Neural progenitor cell (in vitro differentiated cells): ENCODE data around the gene UBAC1. TPM values are rescaled to one million over a fixed set of nuclear protein-coding genes. Genes with fewer than 3 reads are reported as not detected.

Experiments used
- DNase-seq: peaks from one replicate; pipeline ENCODE4 v3.0.0-alpha.2; 2016; ENCODE audit warnings: low spot score
- H2AFZ ChIP-seq: fragments of 200-600 bp; sonication (generic); replicated peaks from 2 replicates; pipeline ENCODE4 v1.6.1; 2016; ENCODE audit warnings: antibody characterized with exemption
- H3F3A ChIP-seq: fragments of 200-600 bp; sonication (generic); 2 replicates; pipeline ENCODE4 v1.6.1; 2016; ENCODE audit warnings: antibody characterized with exemption, low read depth
- H3K27ac ChIP-seq: fragments of 200-600 bp; sonication (generic); 2 replicates; pipeline ENCODE4 v1.5.1; 2016; ENCODE audit warnings: mild to moderate bottlenecking
- H3K27me3 ChIP-seq: fragments of 200-600 bp; sonication (generic); 2 replicates; pipeline ENCODE4 v1.6.1; 2016; ENCODE audit warnings: mild to moderate bottlenecking, moderate library complexity
- H3K36me3 ChIP-seq: fragments of 200-600 bp; sonication (generic); 2 replicates; pipeline ENCODE4 v1.5.1; 2016
- H3K4me1 ChIP-seq: fragments of 200-600 bp; sonication (generic); 2 replicates; pipeline ENCODE4 v1.6.1; 2016; ENCODE audit warnings: mixed run types
- H3K4me2 ChIP-seq: fragments of 200-600 bp; sonication (generic); 2 replicates; pipeline ENCODE4 v1.6.1; 2016
- H3K4me3 ChIP-seq: fragments of 200-600 bp; sonication (generic); 2 replicates; pipeline ENCODE4 v1.5.1; 2016
- H3K79me2 ChIP-seq: fragments of 200-600 bp; sonication (generic); 2 replicates; pipeline ENCODE4 v1.6.1; 2016; ENCODE audit warnings: low read depth
- H3K9ac ChIP-seq: fragments of 200-600 bp; sonication (generic); 2 replicates; pipeline ENCODE4 v1.6.1; 2016
- H3K9me3 ChIP-seq: fragments of 200-600 bp; sonication (generic); 2 replicates; pipeline ENCODE4 v1.5.1; 2016; ENCODE audit warnings: low read depth
- H4K20me1 ChIP-seq: fragments of 200-600 bp; sonication (generic); 2 replicates; pipeline ENCODE4 v1.6.1; 2016; ENCODE audit warnings: low read depth
- H3K27ac Mint-ChIP-seq: 3 replicates; pipeline ENCODE4 v1.8.0; 2021; ENCODE audit warnings: mixed read lengths
- H3K27me3 Mint-ChIP-seq: 2 replicates; pipeline ENCODE4 v1.8.0; 2022; ENCODE audit warnings: low read depth, mild to moderate bottlenecking, inconsistent platforms, moderate library complexity, mixed read lengths; ENCODE audit not compliant: insufficient read depth
- H3K36me3 Mint-ChIP-seq: 3 replicates; pipeline ENCODE4 v1.8.0; 2021; ENCODE audit warnings: mixed read lengths
- H3K4me1 Mint-ChIP-seq: 3 replicates; pipeline ENCODE4 v1.8.0; 2021; ENCODE audit warnings: mixed read lengths
- H3K4me3 Mint-ChIP-seq: 3 replicates; pipeline ENCODE4 v1.8.0; 2021; ENCODE audit warnings: mild to moderate bottlenecking, moderate library complexity, mixed read lengths
- H3K9me3 Mint-ChIP-seq: 3 replicates; pipeline ENCODE4 v1.8.0; 2020; ENCODE audit warnings: mixed read lengths
- EZH2 ChIP-seq: fragments of 200-600 bp; sonication (generic); IDR thresholded peaks from 2 replicates; pipeline ENCODE4 v1.6.1; 2017; ENCODE audit warnings: antibody characterized with exemption, mild to moderate bottlenecking, moderate library complexity
- EZH2phosphoT487 ChIP-seq: fragments of 200-600 bp; sonication (generic); IDR thresholded peaks from 2 replicates; pipeline ENCODE4 v1.6.1; 2017; ENCODE audit warnings: antibody characterized with exemption
- total RNA-seq: library from RNA; depleted of rRNA; stranded (reverse); fragments of >200 nt; gene quantifications from 2 replicates; pipeline ENCODE4 v1.2.3, GENCODE V29; 2015; ENCODE audit warnings: low replicate concordance
- TF ChIP-seq, protein P1 (sequence below): fragments of 200-600 bp; sonication (generic); IDR thresholded peaks from 2 replicates; pipeline ENCODE4 v1.5.1; 2017; ENCODE audit warnings: antibody characterized with exemption, mild to moderate bottlenecking

The UBAC1 gene
- total RNA-seq, 1 donor from 2014 or later: 66.0 TPM

DNA sequence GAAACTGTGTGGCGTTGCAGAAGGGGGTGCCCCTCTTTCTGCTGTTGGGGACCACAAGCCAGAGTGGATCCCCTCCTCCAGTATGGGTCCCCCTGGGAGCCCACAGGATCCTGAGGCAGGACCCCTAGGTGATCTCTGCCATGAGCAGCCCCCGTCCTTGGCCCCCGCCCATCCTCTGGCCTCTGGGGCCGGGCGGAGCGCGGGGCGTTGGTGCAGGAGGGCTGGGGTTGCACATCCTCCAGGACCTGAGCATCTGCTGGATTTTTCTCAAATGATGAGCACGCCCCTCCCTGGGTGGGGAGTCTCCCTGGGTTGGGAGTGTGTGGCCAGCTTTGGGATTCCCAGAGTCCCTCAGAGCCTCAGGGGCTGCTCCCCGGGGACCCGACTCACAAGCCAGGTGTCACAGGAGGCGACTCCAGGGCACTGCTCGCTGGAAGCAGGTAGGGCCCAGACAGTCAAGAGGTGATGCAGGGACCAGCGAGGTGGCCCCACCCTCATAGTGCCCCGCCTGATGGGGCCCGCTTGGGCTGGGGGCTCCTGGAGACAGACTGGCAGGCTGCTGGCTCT, 26.7 kb upstream of the UBAC1 start:
- H3F3A ChIP-seq: peaks cover 38% of the 10 kb centered on the region
- no peak overlapping the region for H3K4me2 ChIP-seq
- H3K79me2 ChIP-seq: no peaks in the 10 kb centered on the region
- no peak overlapping the region for H2AFZ ChIP-seq
- H3K4me3 ChIP-seq: no peak overlapping the region
- no peak overlapping the region for H3K9ac ChIP-seq
- no peak for DNase-seq
- Mint-ChIP-seq H3K27me3 (no peaks in the 10 kb centered on the region), H3K4me3 (no peak overlapping the region), H3K27ac (no peak overlapping the region), H3K36me3 (no peaks in the 10 kb centered on the region), H3K9me3 (no peaks in the 10 kb centered on the region), H3K4me1 (peaks cover 31% of the 10 kb centered on the region)
- no peaks in the 10 kb centered on the region for H3K9me3 ChIP-seq
- TF ChIP-seq, protein P1, sequence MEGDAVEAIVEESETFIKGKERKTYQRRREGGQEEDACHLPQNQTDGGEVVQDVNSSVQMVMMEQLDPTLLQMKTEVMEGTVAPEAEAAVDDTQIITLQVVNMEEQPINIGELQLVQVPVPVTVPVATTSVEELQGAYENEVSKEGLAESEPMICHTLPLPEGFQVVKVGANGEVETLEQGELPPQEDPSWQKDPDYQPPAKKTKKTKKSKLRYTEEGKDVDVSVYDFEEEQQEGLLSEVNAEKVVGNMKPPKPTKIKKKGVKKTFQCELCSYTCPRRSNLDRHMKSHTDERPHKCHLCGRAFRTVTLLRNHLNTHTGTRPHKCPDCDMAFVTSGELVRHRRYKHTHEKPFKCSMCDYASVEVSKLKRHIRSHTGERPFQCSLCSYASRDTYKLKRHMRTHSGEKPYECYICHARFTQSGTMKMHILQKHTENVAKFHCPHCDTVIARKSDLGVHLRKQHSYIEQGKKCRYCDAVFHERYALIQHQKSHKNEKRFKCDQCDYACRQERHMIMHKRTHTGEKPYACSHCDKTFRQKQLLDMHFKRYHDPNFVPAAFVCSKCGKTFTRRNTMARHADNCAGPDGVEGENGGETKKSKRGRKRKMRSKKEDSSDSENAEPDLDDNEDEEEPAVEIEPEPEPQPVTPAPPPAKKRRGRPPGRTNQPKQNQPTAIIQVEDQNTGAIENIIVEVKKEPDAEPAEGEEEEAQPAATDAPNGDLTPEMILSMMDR: no peak
- TF ChIP-seq EZH2phosphoT487: no peak
- TF ChIP-seq EZH2: no peak
- no peaks in the 10 kb centered on the region for H3K36me3 ChIP-seq
- H3K4me1 ChIP-seq: peaks cover 36% of the 10 kb centered on the region
- no peak overlapping the region for H3K27ac ChIP-seq
- no peaks in the 10 kb centered on the region for H4K20me1 ChIP-seq
- H3K27me3 ChIP-seq: no peaks in the 10 kb centered on the region

DNA sequence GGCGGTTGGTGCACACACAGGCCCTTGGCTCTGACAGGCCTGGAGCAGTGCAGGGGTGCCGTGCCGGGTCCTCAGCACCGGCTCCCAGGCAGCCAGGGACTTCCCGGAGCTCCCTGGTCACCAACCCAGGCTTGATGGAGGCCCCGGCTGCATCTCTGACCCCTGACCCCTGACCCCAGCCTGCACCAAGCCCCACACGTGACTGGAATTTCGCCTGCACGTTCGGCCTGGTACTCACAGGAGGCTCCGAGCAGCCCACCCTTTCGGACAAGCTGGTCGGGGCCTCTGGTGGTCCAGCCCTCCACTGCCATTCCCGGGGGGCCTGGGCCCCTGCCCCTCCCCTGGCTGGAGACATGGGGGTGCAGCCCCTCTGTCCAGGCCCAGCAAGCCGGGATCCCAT, 25.4 kb upstream of the UBAC1 start:
- H3K79me2 ChIP-seq: no peaks in the 10 kb centered on the region

DNA sequence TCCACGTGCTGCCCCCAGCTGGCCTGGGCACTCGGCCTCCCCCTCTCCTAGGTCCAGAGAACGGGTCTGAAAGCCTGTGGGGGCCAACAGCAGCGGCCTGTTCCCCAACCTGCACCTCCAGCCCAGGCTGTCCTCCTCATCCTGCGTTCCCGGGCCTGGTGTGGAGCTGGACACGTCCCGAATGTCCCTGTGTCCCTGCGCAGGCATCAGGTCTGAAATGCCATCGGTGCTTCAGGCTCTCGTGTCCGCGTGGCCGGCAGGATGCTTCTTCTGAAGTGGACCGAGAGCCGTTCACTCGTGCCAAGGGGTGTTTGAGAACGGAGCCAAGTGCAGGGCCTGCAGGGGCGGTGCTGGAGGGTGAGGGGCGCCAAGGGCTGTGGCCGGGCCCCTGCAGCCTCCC, 24.7 kb upstream of the UBAC1 start:
- Histone ChIP-seq H3K9me3 (no peaks in the 10 kb centered on the region), H3K27ac (no peak overlapping the region), H3K27me3 (no peaks in the 10 kb centered on the region), H3K4me3 (no peak overlapping the region), H3K4me1 (peaks cover 19% of the 10 kb centered on the region), H3K4me2 (no peak overlapping the region), H3K36me3 (no peaks in the 10 kb centered on the region), H3F3A (peaks cover 22% of the 10 kb centered on the region), H3K79me2 (no peaks in the 10 kb centered on the region), H4K20me1 (no peaks in the 10 kb centered on the region), H2AFZ (no peak overlapping the region), H3K9ac (no peak overlapping the region)
- Mint-ChIP-seq H3K27ac (peak overlapping the region; percentile 14), H3K36me3 (no peaks in the 10 kb centered on the region), H3K4me1 (peaks cover 20% of the 10 kb centered on the region), H3K27me3 (peaks cover 2% of the 10 kb centered on the region), H3K9me3 (no peaks in the 10 kb centered on the region), H3K4me3 (no peak overlapping the region)
- DNase-seq: no peak
- no peak for TF ChIP-seq EZH2
- TF ChIP-seq EZH2phosphoT487: no peak
- TF ChIP-seq, protein P1: no peak

More for the DNA sequence above, 25.4 kb upstream of the UBAC1 start:
- TF ChIP-seq EZH2: no peak
- no peak for TF ChIP-seq EZH2phosphoT487
- TF ChIP-seq, protein P1: no peak
- Mint-ChIP-seq H3K27me3 (no peaks in the 10 kb centered on the region), H3K36me3 (no peaks in the 10 kb centered on the region), H3K4me1 (peaks cover 25% of the 10 kb centered on the region), H3K4me3 (no peak overlapping the region), H3K9me3 (no peaks in the 10 kb centered on the region), H3K27ac (peak overlapping the region; percentile 76)
- Histone ChIP-seq H3K4me1 (peaks cover 23% of the 10 kb centered on the region), H3K27me3 (no peaks in the 10 kb centered on the region), H3K36me3 (no peaks in the 10 kb centered on the region), H3K27ac (no peak overlapping the region), H2AFZ (no peak overlapping the region), H3K9me3 (no peaks in the 10 kb centered on the region), H3K4me2 (no peak overlapping the region), H4K20me1 (no peaks in the 10 kb centered on the region), H3K9ac (no peak overlapping the region), H3F3A (peaks cover 28% of the 10 kb centered on the region), H3K4me3 (no peak overlapping the region)
- no peak for DNase-seq
